BJ (cell line): ENCODE results near the gene ITGAE. TPM values are rescaled to one million over a fixed set of nuclear protein-coding genes. Genes with fewer than 3 reads are reported as not detected.

Experiments
- CTCF ChIA-PET: fragments of 350-600 bp; formaldehyde crosslinking; extraction: SDS; loops from one replicate; lab custom pipeline; 2021; ENCODE audit warnings: antibody characterized with exemption, inconsistent platforms; lab: Yijun Ruan, JAX
- POLR2A ChIA-PET: fragments of 300-600 bp; sonication (Branson Sonifier 250); formaldehyde crosslinking; extraction: SDS; loops from one replicate; lab custom pipeline; 2021; ENCODE audit warnings: antibody characterized with exemption; lab: Charles Lee
- DNase-seq: peaks from one replicate; pipeline ENCODE4 v3.0.0-alpha.2; 2011; ENCODE audit warnings: low read depth
- H3K27me3 ChIP-seq: 2 replicates; pipeline ENCODE4 v1.6.0; 2011; ENCODE audit warnings: low read length; ENCODE audit not compliant: control insufficient read depth, insufficient read depth
- H3K36me3 ChIP-seq: 2 replicates; pipeline ENCODE4 v1.5.1; 2011; ENCODE audit warnings: low read length; ENCODE audit not compliant: control insufficient read depth, insufficient read depth
- H3K4me3 ChIP-seq: 2 replicates; pipeline ENCODE4 v1.5.1; 2011; ENCODE audit warnings: low read depth, mild to moderate bottlenecking, control low read depth, low read length
- polyA plus RNA-seq: library from polyadenylated mRNA; depleted of rRNA; stranded (reverse); fragments of >200 nt; gene quantifications from 2 replicates; pipeline ENCODE4 v1.2.3, GENCODE V29; 2011
- TF ChIP-seq, protein P1 (sequence below): IDR thresholded peaks from 2 replicates; pipeline ENCODE4 v1.5.1; 2011; ENCODE audit warnings: low read depth, mild to moderate bottlenecking, control low read depth, inconsistent platforms, low read length, moderate library complexity; ENCODE audit not compliant: insufficient read depth

Gene ITGAE
- polyA plus RNA-seq, 1 experiment, result 69.9 TPM

DNA sequence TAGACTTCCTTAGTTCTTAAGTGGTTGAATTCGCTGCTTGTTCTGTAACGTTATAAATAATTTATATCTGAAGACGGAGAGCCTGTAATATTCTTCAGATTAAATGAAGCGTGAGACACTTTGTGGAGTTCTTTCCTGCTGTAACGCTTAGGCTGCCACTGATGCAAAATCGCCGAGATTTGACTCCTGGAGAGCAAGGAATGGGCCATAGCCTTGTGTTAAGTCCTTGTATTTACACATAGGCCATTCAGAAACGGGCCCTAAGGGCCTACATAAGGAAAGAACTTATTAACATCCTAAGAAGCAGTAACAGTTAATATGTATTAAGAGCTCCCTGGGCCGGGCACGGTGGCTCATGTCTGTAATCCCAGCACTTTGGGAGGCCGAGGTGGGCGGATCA is 131.4 kb downstream of the ITGAE start:
- TF ChIP-seq, protein P1, sequence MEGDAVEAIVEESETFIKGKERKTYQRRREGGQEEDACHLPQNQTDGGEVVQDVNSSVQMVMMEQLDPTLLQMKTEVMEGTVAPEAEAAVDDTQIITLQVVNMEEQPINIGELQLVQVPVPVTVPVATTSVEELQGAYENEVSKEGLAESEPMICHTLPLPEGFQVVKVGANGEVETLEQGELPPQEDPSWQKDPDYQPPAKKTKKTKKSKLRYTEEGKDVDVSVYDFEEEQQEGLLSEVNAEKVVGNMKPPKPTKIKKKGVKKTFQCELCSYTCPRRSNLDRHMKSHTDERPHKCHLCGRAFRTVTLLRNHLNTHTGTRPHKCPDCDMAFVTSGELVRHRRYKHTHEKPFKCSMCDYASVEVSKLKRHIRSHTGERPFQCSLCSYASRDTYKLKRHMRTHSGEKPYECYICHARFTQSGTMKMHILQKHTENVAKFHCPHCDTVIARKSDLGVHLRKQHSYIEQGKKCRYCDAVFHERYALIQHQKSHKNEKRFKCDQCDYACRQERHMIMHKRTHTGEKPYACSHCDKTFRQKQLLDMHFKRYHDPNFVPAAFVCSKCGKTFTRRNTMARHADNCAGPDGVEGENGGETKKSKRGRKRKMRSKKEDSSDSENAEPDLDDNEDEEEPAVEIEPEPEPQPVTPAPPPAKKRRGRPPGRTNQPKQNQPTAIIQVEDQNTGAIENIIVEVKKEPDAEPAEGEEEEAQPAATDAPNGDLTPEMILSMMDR, result no peak
- H3K36me3 ChIP-seq, result peaks cover 8% of the 10 kb centered on the region
- H3K4me3 ChIP-seq, result peak overlapping the region; percentile 99
- ChIA-PET CTCF (interaction anchor here (1.2 kb wide), 1 partner anchor 22 kb away, joined by 3 read pairs; no protein-coding TSS in a partner anchor), POLR2A (no interaction called here)
- no peak for DNase-seq
- no peaks in the 10 kb centered on the region for H3K27me3 ChIP-seq

DNA sequence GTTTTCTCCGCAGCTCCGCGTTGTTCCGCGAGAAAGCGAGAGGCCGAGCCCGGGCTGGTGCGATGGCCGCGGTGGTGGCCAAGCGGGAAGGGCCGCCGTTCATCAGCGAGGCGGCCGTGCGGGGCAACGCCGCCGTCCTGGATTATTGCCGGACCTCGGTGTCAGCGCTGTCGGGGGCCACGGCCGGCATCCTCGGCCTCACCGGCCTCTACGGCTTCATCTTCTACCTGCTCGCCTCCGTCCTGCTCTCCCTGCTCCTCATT is 132.0 kb downstream of the ITGAE start:
- Histone ChIP-seq H3K36me3 (peaks cover 14% of the 10 kb centered on the region), H3K4me3 (peak overlapping the region; percentile 99), H3K27me3 (no peaks in the 10 kb centered on the region)
- TF ChIP-seq, protein P1, result no peak
- POLR2A ChIA-PET, result no interaction called here
- DNase-seq, result no peak
- CTCF ChIA-PET, result no interaction called here

DNA sequence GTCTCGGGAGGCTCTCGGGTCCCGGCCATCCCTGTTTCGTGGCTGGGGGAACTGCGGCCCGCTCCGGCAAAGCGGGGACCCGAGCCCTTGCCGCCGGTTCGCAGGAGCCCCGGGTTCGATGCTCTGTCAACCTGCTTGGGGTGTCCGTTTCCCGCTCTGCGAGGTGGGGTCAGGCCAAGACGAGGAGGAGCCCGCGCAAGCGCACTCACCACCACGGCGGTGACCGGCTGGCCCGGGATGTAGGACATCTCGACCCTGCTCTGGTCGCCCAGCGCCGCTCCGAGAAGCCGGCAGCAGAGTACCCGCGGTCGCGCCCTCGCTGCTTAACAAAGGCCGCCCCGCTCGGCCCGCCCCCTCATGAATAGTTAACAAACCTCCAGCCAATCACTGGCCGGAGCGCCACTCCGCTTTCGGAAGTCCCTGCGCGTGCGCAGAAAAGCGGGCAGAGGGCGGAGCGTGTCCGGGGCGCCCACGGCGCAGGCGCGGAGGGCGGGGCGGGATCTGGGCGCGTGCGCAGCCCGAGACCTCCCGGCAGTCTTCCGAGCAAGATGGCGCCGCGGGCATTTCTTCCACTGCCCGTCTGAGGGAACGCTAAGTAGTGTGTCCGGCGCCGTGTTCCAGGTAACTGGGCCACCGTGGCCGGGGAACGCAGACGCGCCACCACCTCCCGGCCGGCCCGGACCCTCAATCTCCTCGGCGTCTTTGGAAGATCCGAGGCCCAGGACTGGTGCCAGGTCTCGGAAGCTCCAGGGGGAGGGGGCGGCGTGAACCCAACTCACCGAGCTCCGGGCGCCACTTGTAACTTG is 132.5 kb downstream of the ITGAE start, which contains the start of the genes EMC6 and TAX1BP3:
Gene EMC6, plus strand, starts transcription at position 534 of the 806 bp plus-strand sequence. CDS start 335 bp downstream, outside the sequence.
Gene TAX1BP3, minus strand, starts transcription at position 300 of the 806 bp plus-strand sequence. Its CDS starts 52 bp downstream, at position 248.
- Histone ChIP-seq H3K36me3 (peaks cover 19% of the 10 kb centered on the region), H3K27me3 (no peaks in the 10 kb centered on the region), H3K4me3 (peak within 1 kb of the TSS; percentile 99)
- TF ChIP-seq, protein P1, result no peak
- DNase-seq, result peak; percentile 87
- ChIA-PET POLR2A (interaction anchor here (0.7 kb wide), 1 partner anchor 86 kb away, joined by 4 read pairs; no protein-coding TSS in a partner anchor), CTCF (interaction anchor here (0.6 to 1.4 kb wide), 4 partner anchors 15 to 1398 kb away, joined by 3 to 4 read pairs (median 4); no protein-coding TSS in a partner anchor)

DNA sequence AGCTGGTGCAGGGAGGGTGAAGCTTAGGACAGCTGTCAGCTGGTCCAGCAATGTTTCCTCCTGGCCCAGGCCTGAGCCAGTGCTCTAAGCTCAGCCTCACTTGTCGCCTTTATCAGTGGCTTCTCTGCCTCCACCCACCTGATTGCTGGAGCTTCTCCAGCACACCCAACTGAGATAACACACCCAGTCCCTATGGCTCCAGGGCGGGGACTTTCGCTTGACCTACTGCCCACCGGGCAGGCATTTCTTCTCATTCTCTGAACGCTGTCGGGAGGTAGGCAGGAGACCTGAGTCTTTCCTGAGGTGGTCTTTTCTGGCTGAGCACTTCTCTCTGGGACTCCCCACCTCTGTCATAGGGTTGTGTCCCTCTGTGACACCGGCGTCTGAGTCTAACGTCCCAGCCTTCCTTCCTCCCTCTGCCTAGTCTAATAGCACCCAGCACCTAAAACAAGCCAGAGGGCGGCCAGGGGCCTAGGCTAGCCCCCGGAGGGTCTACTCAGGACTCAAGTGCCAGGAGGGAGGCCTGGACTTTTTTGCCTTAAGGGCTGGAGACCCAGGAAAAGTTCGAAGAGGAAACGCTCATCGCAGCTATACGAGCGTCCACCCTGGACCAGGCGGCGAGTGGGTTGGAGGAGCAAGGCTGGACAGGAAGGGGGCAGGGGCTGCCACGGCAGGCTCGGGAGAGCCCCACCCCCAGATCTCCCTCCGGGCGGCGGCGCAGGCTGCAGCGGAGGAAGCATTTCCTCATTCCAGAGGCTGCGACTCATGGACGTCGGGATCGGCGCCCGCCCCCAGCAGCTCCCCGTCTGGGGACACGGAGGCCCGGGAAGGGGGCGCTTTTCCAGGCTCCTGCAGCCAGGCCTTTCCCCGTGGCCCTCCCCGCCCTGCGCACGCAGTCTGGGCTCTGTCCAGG is 133.4 kb downstream of the ITGAE start:
- ChIA-PET CTCF (interaction anchor here (0.6 to 1.4 kb wide), 6 partner anchors 9 to 1398 kb away, joined by 3 to 4 read pairs (median 4); no protein-coding TSS in a partner anchor), POLR2A (interaction anchor here (0.7 kb wide), 1 partner anchor 86 kb away, joined by 4 read pairs; no protein-coding TSS in a partner anchor)
- Histone ChIP-seq H3K4me3 (peak overlapping the region; percentile 99), H3K36me3 (peaks cover 24% of the 10 kb centered on the region), H3K27me3 (no peaks in the 10 kb centered on the region)
- TF ChIP-seq, protein P1, result 0 out of 2 replicates have a peak, but pooled peaks have one; percentile 9
- peak; percentile 62 for DNase-seq
